HEK293T (cell line): ENCODE results near the gene TRPM5.

Experiments used
- ELF4 ChIP-seq: fragments of 450-650 bp; IDR thresholded peaks from 2 replicates; pipeline ENCODE4 v1.6.1; 2017; ENCODE audit warnings: antibody characterized with exemption
- PKNOX1 ChIP-seq: fragments of 450-650 bp; IDR thresholded peaks from 2 replicates; pipeline ENCODE4 v1.6.1; 2016
- TARDBP ChIP-seq: fragments of 450-650 bp; IDR thresholded peaks from 2 replicates; pipeline ENCODE4 v1.6.1; 2016

- no peak for TF ChIP-seq PKNOX1
- no peak for TF ChIP-seq TARDBP
- TF ChIP-seq ELF4: no peak
Measured at GRCh38 chr11:2415601-2416380, 28.5 kb downstream of the TRPM5 start.
